ENCODE data around the gene FREM1. TPM values are rescaled to one million over a fixed set of nuclear protein-coding genes. Genes with fewer than 3 reads are reported as not detected.

Gene FREM1
- total RNA-seq, 1 donor from 2014 or later = 2.4 TPM

DNA sequence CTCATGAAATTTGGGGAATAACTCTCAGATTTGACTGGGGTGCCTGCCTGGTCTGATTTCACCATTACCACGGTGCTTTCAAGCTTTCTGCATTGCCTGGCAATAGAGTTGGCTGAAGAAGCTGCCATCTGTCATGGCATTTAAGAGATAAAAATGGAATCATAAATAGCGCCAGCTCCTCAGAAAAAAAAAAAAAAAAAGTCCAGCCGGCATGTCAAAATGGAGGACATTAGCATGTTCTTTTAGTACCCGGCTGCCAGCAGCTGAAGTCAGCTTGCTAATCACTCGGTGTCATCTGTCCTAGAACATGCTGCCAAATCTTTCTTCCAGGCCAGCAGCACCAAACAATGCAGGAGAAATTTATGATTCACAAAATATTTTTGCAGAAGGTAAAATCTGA lies 130.0 kb downstream of the FREM1 start:
- intact Hi-C loops (cut with DNase I) = no loop called here
- DNase-seq (ENCODE audit: low spot score) = no peak

DNA sequence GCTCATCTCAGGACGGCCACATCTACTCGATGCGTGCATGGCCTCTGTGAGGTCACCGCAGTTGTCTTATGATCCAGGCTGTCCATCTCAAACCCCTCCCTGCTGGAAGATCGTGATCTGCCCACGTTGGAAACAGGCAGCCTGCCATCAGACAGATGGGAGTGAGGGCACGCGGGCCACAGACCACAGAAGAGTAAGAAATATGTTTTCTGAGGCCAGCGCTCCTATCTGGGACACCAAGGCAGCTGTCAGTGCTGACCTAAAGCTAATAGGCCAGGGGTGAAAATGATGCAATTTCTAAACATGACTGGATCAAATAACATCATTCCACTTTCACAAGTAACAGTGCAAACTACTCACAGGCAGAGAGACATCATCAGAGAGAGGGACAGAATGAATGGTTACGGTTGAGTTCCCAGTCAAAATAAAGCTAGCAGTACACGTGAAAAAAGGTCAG lies 130.6 kb downstream of the FREM1 start:
- intact Hi-C loops (cut with DNase I) = no loop called here

DNA sequence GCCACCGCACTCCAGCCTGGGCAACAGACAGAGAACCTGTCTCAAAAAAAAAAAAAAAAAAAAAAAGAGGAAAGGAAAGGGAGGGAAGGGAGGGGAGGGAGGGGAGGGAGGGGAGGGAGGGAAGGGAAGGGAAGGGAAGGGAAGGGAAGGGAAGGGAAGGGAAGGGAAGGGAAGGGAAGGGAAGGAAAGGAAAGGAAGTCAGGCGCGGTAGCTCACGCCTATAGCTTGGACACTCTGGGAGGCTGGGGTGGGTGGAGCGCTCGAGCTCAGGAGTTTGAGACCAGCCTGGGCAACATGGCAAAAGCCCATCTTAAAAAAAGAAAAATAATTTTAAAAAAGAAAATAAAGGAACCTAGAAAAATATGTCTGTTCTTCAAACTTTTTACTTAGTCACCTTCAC lies 131.7 kb downstream of the FREM1 start:
- intact Hi-C loops (cut with DNase I) = no loop called here
- no peak for DNase-seq (ENCODE audit: low spot score)

More for the DNA sequence above, 130.6 kb downstream of the FREM1 start:
- DNase-seq (ENCODE audit: low spot score) = no peak

DNA sequence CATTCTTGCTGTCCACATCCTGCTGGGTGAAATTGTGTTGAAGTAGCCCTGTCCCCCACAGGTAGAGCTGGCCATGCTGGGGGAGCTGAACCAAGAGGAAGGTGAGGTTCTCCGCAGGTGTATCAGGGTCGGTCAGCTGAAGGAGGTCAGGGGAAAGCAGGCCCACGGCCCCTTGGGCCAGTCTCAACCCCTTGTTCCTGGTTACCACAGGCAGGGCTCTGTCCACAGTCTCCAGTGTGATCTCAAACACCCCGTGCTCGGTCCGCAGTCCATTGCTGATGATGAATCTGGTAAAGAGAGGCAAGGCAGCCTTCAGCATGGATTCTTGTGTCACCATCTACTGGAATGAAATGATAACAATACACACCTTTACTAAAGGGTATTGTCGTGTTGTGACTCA lies 134.3 kb downstream of the FREM1 start:
- intact Hi-C loops (cut with DNase I) = no loop called here
- DNase-seq (ENCODE audit: low spot score) = no peak

DNA sequence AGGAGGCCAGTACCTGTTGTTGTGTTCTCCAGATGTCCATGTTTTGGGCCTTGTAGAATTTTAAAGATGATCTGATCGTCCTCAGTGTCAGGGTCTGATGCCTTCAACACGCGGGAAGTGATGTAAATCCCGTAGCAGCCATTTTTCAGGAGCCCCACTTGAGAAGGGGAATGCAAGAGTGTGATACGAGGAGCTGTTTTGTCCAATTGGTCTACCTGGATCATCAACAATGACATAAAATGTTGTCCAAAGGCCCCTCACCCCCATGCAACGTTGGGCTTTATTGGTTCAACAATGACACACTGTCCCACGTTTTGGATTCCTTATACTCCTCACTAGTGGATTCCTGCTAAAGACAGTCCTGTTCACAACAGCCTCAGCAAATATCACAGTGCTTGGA lies 139.6 kb downstream of the FREM1 start:
- intact Hi-C loops (cut with DNase I) = no loop called here
- no peak for DNase-seq (ENCODE audit: low spot score)

DNA sequence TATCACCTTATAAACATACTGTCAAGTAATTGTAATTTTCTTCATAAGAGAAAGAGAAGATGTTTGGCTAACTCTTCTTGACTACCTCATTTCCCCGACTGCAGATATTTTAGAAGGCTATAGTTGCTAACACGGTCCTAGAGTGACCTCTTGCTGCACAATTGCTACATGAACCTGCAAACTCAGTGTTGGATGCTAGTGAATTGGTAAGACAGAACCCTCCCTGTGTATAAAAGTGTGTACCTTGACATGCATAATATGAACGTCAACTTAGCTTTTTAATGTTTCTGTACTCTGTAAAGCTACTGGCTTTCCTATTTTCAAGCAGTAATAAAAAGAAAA lies 141.0 kb downstream of the FREM1 start:
- DNase-seq (ENCODE audit: low spot score) = no peak
- intact Hi-C loops (cut with DNase I) = loop anchor here (2.0 to 5.0 kb wide), 2 partner anchors 152 to 302 kb away; no protein-coding TSS in a partner anchor

DNA sequence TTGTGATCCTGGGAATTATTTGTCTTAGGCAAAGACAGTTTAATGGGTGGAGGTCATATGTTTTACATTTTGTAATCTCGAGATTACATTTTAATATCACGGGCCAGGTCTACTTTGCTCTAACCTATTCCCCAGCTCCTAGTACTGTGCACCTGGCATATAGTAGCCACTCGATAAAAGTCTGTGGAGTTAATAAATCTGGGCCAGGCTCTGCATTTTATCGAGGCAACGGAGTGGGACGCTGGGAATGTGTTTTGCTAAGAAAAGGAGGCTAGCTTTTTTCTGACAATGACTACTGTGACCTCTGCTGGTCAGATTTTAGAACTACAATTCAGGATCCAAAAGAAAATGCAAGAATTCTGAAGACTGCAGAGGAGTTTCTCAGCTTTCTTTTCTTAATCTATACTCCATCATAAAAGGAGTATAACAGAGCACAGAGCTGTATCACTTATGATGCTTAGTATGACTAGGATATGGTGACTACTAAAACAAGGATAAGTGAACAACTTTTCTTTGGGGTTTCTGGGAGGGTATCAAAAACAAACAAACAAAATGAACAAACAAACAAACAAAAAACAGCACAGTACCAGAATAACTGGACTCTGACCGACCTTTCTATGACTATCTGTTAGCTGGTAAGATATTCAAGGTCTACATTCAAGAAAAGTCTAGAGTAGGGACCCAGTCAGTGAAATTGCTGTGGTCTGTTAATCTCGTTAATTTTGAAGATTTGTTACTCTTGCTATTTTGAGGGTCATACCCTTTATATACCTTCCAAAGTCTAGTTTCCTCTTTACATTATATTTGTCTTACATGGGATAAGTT lies 141.6 kb downstream of the FREM1 start:
- no peak for DNase-seq (ENCODE audit: low spot score)
- intact Hi-C loops (cut with DNase I) = loop anchor here (2.0 to 5.0 kb wide), 2 partner anchors 152 to 301 kb away; no protein-coding TSS in a partner anchor

DNA sequence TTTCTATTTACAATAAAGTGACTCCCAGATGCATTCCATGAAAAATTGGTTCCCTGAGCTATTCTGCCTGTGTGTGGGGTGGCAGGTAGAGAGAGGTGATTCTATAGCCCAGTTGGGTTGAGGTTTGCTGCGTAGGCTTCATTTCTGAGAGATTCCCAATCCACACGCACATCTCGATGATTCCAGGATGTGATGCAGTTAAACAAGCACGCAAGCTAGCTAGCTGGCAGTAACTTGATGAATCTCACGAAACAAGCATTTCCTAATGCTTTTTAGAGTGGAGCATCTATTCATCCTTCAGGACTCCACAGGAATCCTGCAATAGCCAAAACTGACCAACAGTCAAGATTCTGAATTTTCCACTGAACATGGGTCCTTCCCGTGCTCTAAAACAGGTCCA lies 143.9 kb downstream of the FREM1 start:
- no peak for DNase-seq (ENCODE audit: low spot score)
- intact Hi-C loops (cut with DNase I) = loop anchor here (5.0 kb wide), 1 partner anchor 299 kb away; no protein-coding TSS in a partner anchor

DNA sequence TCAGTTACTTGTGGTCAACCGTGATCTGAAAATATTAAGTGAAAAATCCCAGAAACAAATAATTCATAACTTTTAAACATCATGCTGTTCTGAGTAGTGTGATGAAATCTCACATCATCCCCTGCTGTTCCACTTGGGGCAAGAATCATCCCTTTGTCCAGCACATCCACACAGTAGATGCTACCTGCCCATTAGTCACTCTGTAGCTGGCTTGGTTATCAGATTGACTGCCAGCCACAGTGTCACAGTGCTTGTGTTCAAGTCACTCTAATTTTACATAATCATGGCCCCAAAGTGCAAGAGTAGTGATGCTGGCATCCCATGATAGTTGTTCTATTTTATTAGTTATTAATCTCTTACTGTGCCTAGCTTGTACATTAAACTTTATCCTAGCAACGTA lies 148.6 kb downstream of the FREM1 start:
- DNase-seq (ENCODE audit: low spot score) = no peak
- intact Hi-C loops (cut with DNase I) = no loop called here

DNA sequence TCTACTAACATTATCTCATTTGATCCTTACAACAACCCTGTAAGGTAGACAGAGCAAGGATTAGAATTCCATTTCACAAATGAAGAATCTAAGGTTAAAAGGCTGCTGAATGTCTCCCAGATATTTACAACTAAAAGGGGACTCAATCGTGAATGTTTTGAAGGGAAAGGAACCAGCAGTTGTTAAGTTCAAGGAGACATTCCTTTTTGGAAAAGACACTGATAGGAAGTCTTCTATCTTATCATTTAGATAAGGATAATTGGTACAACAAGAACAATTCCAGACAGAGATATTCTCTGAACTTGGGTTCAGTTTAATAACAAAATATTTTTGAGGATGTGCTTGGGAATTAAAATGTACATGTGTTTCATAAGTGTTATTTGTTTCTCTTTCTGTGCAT lies 150.2 kb downstream of the FREM1 start:
- intact Hi-C loops (cut with DNase I) = no loop called here
- DNase-seq (ENCODE audit: low spot score) = no peak

DNA sequence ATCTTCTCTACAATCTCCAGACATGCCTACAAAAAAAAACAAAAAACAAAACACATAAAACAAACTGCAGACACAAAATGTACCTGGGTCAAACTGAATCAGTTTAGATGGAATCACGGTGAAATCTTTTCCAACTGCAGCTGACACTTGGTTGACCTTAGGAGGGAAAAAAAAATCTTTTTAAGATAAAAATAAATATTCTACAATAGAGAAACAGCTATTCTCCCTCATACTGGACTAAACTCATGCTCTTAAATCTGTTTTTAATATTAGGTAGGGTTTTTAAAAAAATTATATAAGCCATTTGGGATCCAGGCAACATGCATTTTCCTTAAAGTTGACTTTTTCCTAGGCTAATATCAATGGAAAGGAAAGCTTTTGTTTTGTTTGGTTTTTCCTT lies 153.9 kb downstream of the FREM1 start:
- no peak for DNase-seq (ENCODE audit: low spot score)
- intact Hi-C loops (cut with DNase I) = no loop called here

DNA sequence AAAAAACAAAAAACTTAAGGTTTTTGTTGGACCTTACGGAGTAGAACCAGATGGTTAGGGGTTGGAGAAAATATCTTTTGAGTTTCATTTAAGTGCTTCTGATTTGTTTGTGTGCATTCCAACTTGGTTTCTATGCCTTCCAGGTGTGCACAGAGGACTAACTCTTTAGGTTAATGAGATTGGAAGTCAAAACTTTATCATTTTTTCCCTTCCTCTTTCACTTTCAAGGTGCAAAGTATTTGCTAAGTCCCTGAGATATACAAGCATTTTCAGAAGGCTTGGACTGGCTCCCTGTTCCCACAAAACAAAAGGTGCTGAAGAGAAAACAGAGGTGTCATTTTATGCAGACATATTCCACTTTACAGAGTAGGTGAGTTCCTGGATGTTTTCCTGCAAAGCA lies 157.4 kb downstream of the FREM1 start:
- intact Hi-C loops (cut with DNase I) = no loop called here
- DNase-seq (ENCODE audit: low spot score) = no peak

DNA sequence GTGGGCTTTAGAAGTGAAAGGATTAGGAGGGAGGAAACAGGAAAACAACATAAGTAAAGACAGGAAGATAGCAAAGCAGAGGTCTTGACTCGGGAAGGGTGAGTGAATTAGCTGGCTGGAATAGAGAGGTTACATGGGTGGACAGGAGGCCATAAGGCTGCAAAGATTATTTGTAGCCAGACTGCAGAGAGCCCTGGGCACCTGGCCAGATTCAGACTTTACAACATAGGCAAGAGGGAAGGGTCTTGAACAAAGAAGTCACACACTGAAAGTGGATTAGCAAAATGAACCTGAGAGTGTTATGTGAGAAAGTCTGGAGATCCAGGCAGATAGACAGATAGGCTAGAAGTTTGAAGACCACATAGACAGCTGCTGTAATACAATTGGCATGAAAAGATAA lies 158.0 kb downstream of the FREM1 start:
- DNase-seq (ENCODE audit: low spot score) = no peak

DNA sequence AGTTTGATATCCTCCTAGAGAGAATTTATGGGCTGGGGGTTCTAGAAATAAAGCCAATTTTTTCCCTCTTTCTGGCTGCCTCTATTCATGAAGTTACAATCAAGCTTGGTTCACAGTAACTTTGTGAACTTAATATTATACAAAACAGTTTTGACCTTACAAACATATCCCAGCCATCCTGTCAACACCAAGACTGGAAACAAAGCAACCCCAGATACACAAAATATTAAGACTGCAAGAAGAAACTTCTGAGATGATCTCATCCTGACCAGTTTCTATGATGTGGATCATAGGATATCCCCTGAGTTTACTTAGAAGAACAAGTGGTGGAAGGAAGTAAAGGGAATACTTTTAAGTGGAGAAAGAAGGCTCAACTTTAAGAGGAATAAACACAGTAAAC lies 159.4 kb downstream of the FREM1 start:
- DNase-seq (ENCODE audit: low spot score) = no peak
- intact Hi-C loops (cut with DNase I) = no loop called here

More for the DNA sequence above, 158.0 kb downstream of the FREM1 start:
- intact Hi-C loops (cut with DNase I) = no loop called here

DNA sequence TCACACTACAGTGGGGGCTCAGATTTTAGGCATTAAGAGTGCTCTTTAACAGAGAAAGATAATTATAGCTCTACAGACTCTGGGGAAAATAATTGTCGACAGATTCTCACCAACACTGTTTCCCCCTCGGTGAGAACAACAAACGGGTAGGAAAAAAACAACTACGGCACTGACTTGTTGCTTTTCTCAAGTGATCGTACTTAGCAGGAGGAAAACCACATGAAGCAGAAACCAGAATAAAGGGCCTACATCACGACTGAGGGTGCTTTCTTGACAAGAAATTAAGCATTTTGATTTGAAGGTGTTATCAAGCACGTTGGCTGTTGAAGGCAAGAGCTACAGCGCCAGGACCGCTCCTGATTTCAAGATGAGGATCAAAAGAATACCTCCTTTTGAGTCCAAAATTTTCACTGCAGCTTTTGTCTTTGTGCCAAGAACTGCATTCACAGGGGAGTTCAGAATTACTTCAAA lies 160.5 kb downstream of the FREM1 start:
- DNase-seq (ENCODE audit: low spot score) = no peak
- intact Hi-C loops (cut with DNase I) = no loop called here

DNA sequence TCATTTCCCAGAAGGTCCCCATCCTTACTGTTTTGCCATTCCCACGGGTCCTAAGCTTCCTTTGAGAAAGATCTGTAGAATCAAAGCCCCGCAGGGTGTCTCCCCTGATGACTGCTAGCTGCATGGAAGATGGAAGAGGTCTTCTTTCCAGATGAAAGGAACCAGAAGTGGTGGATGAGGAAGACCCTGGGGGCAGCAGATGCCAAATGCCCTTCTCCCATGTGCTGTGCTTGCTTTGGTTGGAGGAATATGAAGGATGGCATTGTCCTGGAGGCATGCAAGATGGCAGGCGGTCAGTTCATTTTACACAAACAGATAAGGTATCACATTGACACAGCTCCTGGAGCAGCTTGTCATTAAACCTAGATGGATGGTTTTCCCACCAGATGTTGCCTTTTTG lies 161.9 kb downstream of the FREM1 start:
- intact Hi-C loops (cut with DNase I) = no loop called here
- DNase-seq (ENCODE audit: low spot score) = no peak

DNA sequence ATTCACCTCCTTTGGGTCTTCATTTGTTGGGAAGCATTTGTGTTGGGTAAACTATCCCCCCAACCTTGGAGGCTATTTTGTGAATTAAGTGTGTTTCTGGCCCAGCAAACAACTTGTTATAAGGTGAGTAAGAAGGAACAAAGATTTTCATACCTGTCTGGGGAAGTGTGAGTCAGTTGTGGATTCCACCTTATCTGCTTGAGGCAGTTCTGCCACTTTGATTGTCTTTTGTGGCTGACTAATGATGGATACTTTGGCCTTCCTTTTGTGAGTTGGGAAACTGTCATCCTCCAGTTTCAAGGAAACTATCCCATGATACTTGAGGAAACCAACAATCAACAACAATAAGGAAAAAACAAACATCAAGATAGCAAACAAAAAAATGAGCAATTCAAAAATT lies 163.1 kb downstream of the FREM1 start:
- intact Hi-C loops (cut with DNase I) = no loop called here

DNA sequence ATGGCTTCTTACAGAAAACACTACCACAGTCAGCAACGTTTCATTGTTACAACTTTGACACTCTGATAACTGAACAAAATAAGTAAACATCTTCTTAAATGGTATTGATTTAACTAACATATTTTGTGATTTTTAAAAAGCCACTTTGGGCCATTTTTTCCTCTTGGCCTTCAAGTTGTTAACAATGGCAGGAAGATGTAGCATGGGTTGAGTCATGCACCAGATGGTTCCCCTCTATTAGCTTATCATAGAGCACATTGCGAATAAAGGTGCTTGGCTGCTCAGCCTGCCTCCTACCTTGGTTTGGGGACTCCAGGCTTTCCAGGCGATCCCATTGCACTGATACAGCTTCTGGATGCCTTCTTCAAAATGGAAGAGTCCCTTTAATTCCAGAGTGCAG lies 163.6 kb downstream of the FREM1 start:
- DNase-seq (ENCODE audit: low spot score) = no peak
- intact Hi-C loops (cut with DNase I) = no loop called here

More for the DNA sequence above, 163.1 kb downstream of the FREM1 start:
- DNase-seq (ENCODE audit: low spot score) = no peak

DNA sequence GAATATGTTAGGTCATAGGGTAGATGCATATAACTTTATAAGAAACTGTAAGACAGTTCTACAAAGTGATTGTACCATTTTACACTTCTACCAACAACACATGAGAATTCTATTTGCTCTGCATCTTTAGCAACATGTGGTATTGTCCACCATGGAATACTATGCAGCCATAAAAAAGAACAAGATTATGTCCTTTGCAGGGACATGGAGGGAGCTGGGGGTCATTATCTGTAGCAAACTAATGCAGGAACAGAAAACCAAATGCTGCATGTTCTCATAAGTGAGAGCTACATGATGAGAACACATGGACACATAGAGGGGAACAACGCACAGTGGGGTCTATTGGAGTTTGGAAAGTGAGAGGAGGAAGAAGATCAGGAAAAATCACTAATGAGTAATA lies 165.5 kb downstream of the FREM1 start:
- no peak for DNase-seq (ENCODE audit: low spot score)
- intact Hi-C loops (cut with DNase I) = no loop called here

DNA sequence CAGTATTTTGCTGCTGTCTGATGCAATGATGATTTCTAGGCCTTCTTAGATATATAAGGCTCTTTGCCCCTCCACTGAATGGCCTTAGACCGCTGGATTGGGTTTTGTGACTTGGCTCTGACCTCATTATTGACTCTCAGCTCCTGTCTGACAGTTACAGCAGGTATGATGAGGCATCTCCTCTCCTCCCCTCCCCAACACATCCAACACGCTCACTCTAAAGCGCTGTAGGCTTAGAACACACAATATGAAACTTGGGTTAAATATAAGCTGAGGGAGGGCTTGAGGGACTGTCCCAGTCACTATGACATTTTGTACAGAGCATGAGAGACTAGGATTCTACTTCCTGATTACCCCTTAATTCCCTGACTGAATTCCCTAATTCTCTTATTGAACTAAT lies 168.9 kb downstream of the FREM1 start:
- intact Hi-C loops (cut with DNase I) = no loop called here
- DNase-seq (ENCODE audit: low spot score) = no peak

DNA sequence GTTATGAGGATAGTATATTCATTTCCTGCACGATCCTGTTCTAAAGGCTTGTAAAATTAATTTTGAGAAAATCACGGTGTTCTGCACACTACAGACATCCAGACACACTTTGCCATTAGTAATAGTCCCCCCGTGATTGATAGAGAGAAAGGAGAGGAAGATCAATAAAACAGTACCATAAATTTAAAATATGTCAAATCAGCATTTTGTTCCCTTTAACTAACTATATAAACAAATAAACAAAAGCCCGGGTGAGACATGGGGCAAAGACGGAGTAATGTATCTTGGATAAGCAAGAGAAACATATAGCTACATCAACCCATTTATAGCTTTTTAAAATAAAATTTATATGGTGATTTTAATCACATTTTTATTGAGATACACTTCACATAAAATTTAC lies 177.1 kb downstream of the FREM1 start:
- intact Hi-C loops (cut with DNase I) = no loop called here
- no peak for DNase-seq (ENCODE audit: low spot score)

Measured in cardiac septum (tissue), 1 donor.